ENCODE data around the gene RALGAPA2.

Gene RALGAPA2

GRCh38 chr20:20491784-20492264 is 220.6 kb downstream of the RALGAPA2 start:
- no peak for DNase-seq

- no peak for DNase-seq
These were observed 221.2 kb downstream of the RALGAPA2 start for GRCh38 chr20:20491110-20491783.

GRCh38 chr20:20490673-20491072 is 221.8 kb downstream of the RALGAPA2 start:
- DNase-seq: no peak

DNA sequence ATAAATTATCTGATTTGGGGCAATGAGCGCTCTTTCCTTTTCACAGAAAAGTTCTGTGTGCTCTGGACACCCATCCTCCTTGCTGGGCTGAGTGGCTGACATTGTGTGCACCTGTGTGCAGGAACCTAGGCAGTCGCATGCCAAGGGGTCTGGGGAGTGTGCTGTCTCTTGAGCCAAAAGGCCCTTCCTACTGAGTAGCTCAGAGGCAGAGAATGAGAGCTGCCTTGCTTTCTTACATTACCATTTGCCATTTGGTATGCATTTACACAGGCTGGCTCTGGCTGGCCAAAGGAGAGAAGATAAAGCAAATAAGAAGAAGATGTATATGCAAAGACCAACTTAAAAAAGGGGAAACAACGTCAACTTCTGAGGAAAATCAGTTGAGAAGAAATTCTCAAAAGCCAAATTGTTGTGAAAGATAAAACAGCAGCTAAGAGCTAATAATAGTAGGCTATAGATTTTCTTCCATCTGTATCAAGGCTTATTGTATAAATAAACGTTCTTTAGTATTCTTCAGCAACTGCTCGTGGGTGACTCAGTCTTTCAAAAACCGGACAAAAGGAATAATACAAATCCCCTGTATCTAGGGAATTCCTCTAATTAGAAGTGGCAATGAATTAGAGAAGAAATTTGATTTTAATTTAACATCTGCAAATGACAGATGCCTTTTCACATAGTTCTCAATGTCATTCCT is 222.6 kb downstream of the RALGAPA2 start:
- no peak for DNase-seq

- DNase-seq: no peak
These were observed 223.4 kb downstream of the RALGAPA2 start for GRCh38 chr20:20489054-20489453.

DNA sequence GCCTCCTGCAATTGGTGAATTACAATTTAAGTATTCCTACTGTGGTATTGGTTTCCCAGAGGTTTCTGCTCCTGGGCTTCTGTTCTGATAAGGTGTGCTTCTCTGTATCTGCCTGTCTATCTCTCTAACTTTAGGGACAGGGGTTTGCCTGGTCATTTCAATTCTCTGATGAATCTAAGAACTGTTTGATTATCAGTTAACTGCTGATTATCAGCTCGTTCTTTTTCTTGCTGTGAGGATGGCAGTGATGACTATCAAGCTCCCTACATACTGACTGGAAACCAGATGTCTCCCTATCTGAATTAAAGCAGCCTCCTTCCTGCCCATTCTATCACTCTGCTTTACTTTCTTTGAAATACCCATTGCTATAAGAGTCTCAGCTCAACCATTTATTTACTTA is 224.1 kb downstream of the RALGAPA2 start:
- DNase-seq: no peak

DNA sequence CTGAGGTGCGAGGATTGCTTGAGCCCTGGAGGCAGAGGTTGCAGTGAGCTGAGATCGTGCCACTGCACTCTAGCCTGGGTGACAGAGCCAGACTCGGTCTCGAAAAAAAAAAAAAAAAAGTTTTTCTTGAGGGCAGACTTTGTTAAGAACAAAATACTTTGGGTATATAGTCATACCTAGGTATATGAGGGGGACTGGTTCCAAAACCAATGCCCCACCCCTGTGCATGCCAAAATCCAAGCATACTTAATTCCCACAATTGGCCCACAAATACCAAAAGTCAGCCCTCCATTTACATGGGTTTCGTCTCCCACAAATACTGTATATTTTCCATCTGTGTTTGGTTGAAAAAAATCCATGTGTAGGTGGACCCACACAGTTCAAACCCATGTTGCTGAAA is 224.6 kb downstream of the RALGAPA2 start:
- no peak for DNase-seq

- DNase-seq: no peak
These were observed 229.1 kb downstream of the RALGAPA2 start for GRCh38 chr20:20483328-20483727.

DNA sequence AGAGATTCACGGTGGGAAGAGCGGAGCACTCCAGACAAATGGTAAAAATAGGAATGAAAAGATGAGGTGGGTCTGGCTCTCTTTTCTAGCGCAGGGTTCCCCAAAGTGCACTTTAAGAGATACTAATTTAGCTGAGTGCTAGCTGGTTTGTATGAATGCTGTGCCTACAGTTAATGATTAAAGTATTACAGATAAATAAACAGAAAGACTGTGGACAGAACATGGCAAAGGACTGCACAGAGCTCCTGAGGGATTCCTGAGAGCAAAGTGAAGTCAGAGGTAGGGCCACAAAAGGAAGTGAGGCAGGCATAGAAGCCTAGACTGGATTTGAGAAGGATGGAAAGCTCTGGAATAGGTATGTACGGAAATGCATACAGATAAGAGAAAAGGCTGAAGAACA is 230.0 kb downstream of the RALGAPA2 start:
- no peak for DNase-seq

- DNase-seq: no peak
These were observed 231.8 kb downstream of the RALGAPA2 start for GRCh38 chr20:20480689-20481088.

DNA sequence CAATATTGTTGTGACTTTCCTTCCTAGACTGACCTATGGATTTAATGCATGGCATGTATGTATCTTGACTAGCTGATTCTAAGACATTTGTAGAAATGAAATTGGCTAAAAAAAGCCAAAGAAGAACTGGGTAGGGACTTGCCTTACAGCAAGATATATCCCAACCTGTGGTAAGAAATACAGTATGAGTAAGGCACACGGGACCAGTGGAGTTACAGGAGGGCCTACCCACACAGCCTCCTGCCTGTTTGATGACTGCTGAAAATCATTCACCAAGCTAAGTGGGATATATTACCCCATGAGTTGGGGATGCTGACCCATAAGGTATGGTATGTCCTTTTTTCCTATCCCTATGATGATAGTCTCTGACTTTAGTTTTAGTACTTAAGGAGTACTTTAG is 232.3 kb downstream of the RALGAPA2 start:
- DNase-seq: no peak

- DNase-seq: no peak
These were observed 234.9 kb downstream of the RALGAPA2 start for GRCh38 chr20:20477444-20478041.

- no peak for DNase-seq
These were observed 235.9 kb downstream of the RALGAPA2 start for GRCh38 chr20:20476504-20476903.

- DNase-seq: no peak
These were observed 238.8 kb downstream of the RALGAPA2 start for GRCh38 chr20:20473657-20474056.

GRCh38 chr20:20472684-20473274 is 239.7 kb downstream of the RALGAPA2 start:
- DNase-seq: no peak

DNA sequence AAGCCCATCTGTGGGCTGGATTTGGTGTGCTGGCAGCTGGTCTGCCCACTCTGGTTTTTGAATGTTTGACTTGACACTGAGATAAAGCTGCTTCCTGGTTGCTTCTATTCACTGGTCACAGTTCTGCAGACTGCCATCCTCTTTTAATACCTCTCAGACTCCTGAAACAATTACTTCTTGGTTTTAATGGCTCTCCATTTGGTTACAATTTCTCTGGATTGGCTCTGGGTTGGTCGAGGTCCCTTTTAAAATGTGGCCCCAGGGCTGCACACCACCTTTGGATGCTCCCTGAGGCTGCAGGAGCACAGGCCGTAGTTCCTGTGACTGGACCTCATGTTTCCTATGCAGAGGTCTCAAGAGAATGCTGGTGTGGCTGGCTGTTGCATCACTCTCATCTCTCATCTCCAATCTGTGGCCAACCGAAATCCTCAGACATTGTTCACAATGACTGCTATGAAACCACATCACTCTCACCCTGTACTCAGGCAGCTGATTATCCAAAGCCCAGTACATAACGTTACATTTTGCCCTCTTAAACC is 246.0 kb downstream of the RALGAPA2 start:
- DNase-seq: no peak

DNA sequence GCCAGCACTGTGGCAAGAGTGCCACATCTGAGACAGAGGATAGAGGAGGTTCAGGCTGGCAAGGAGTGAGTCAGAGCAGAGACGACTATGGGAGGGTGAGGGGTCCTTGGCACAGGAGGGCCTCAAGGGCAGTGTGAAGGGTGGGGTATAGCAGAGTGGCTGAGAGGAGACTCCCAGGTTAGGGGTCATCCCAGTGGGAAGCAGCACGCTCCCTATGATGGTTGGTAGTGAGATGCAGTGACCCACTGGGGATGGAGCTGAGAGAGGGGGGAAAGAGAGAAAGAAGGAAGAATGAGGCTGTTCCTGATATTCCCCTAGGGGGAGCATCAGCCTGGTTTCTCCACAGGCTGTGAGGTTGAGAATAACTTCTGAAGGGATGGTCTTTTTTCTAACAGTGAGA is 247.2 kb downstream of the RALGAPA2 start:
- DNase-seq: no peak

- DNase-seq: no peak
These were observed 248.5 kb downstream of the RALGAPA2 start for GRCh38 chr20:20463933-20464374.

DNA sequence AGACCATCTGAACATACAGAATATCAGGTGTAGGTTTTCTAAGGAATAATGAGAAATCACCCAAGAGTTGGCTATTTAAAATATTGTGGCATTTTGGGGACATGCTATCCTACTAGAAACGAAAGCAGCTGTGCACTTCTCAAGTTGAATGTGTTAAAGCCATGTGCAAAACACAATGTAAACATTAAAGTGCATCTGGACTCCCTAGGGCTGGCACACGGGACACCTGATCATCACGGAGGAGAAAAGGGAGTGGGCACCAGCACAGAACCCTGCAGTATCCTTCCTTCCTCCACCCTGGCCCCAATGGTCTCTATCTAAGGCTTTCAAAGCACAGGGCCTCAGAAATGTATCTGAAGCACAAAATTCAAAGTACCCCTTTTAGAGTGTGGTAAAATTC is 250.3 kb downstream of the RALGAPA2 start:
- no peak for DNase-seq

GRCh38 chr20:20461551-20461950 is 250.9 kb downstream of the RALGAPA2 start:
- DNase-seq: no peak

DNA sequence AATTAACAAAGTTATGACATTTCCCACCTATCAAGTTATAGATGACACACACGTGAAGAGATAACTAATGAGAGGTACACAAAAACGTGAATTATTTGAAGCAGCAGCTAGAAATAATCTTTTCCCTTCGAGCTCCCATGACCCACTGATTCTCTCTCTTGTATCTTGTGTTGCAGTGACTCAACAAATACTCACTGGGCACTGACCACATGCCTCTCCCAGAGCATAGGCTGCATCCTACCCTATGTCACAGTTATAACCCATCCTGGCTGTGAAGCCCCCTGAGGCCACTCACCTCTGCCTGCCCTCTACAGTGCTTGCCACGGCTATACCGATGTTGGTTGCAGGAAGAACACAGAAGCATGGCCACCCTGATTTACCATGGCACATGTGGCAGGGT is 252.7 kb downstream of the RALGAPA2 start:
- no peak for DNase-seq

- DNase-seq: no peak
These were observed 254.9 kb downstream of the RALGAPA2 start for GRCh38 chr20:20457392-20458126.

DNA sequence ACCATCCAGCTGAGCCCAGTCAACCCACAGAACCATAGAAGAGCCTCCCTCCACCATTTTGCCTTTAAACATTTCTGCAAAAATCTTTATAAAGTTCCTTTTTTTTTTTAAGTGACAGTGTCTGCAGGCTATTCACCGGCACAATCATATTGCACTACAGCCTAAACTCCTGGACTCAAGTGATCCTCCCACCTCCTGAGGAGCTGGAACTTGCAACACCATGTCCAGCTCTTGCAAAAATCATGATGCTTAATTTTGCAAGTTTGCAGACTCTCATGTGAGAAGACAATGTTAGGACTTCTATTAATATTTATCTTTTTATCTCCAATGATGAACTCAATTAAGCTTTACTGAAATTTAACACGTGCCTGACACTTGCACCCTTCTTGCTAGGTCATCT is 255.7 kb downstream of the RALGAPA2 start:
- DNase-seq: no peak

Data from NK-92 treated with Interleukin-12 subunit alpha and Interleukin-12 subunit beta, amount 100 ng/mL, for 24 hours (cell line).